ENCODE measurements around the gene AZIN2.
A peak's percentile ranks its signal among the peaks of the same experiment; 100 is the strongest.
"Not testable (repeated sequence)": the region's sequence is repeated elsewhere in the genome, so short reads cannot be mapped to it uniquely, and the experiment has no call there.

Gene AZIN2

DNA sequence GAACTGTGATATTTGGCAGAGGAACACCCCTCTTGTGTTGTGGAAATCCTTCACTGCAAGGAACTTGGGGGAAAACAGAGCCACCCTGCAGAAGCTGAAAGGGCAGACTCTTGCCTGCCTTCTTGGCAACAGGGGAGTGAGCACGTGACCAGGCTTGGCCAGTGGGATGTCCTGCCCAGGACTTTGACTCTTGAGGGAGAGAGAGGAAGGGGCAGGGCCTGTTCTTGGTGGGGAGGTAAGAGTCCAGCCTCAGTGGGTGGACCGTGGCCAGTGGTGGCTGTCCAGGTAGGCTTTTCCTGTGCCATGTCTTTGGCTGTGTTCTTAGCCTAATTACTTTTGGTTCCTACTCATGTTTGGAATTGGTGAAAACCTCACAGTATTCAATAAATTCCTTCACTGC lies 35.7 kb upstream of the AZIN2 start:
- H3K27ac ChIP-seq (ENCODE audit: low read length): no peak overlapping the region
- H3K9me3 ChIP-seq (ENCODE audit: control insufficient read depth in 2 of 2, low read length in 2 of 2): no peaks in the 10 kb centered on the region
- no peaks in the 10 kb centered on the region for H3K4me1 ChIP-seq (ENCODE audit: control insufficient read depth, insufficient read depth, low read length)
- H3K36me3 ChIP-seq (ENCODE audit: control insufficient read depth in 2 of 2, insufficient read depth in 2 of 2, low read length in 2 of 2): no peaks in the 10 kb centered on the region
- peaks cover 0 to 2% of the 10 kb centered on the region in 2 donors for H3K27me3 ChIP-seq (ENCODE audit: control insufficient read depth in 1 of 2, insufficient read depth in 2 of 2, low read length in 2 of 2)
- no peak overlapping the region for H3K4me3 ChIP-seq (ENCODE audit: low read length in 2 of 2)
- no peak overlapping the region for H3K9ac ChIP-seq (ENCODE audit: low read length in 2 of 2)

DNA sequence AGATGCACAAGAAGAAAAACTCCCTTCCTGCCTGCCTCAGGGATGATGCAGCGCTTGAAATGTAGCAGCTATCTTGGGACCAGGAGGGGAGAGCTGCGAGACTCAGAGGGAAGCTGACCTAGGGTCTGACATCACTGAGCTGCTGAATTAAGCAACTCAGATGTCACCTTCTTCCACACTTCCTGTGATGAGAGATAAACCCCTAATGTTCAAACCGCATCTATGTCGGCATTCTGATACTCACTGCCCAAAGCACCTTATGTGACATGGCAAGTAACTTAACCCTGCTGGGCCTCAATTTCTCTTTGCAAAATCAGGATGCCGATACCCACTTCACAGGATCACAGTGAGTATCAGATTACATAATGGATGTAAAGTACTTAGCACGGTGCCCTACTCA lies 35.1 kb upstream of the AZIN2 start:
- H3K4me1 ChIP-seq (ENCODE audit: control insufficient read depth, insufficient read depth, low read length): no peaks in the 10 kb centered on the region
- no peaks in the 10 kb centered on the region for H3K9me3 ChIP-seq (ENCODE audit: control insufficient read depth in 2 of 2, low read length in 2 of 2)
- H3K27ac ChIP-seq (ENCODE audit: low read length): no peak overlapping the region
- H3K27me3 ChIP-seq (ENCODE audit: control insufficient read depth in 1 of 2, insufficient read depth in 2 of 2, low read length in 2 of 2): peaks cover 0 to 2% of the 10 kb centered on the region in 2 donors
- no peak overlapping the region for H3K9ac ChIP-seq (ENCODE audit: low read length in 2 of 2)
- H3K4me3 ChIP-seq (ENCODE audit: low read length in 2 of 2): no peak overlapping the region
- no peaks in the 10 kb centered on the region for H3K36me3 ChIP-seq (ENCODE audit: control insufficient read depth in 2 of 2, insufficient read depth in 2 of 2, low read length in 2 of 2)

DNA sequence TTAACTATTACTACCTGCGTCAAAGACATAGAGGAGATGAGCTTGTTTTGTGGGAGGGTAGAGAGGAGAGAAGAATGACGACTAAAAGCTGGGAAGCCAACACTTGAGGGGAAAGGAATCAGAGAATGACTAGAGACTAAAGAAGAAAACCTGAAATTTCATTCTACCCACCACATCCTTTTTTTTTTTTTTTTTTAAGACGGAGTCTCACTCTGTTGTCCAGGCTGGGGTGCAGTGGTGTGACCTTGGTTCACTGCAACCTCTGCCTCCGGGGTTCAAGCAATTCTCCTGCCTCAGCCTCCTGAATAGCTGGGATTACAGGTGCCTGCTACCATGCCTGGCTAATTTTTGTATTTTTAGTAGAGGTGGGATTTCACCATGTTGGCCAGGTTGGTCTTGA lies 34.7 kb upstream of the AZIN2 start:
- not testable (repeated sequence) for H3K4me1 ChIP-seq (ENCODE audit: control insufficient read depth, insufficient read depth, low read length); H3K9ac ChIP-seq (ENCODE audit: low read length in 2 of 2); H3K27ac ChIP-seq (ENCODE audit: low read length); H3K36me3 ChIP-seq (ENCODE audit: control insufficient read depth in 2 of 2, insufficient read depth in 2 of 2, low read length in 2 of 2); H3K27me3 ChIP-seq (ENCODE audit: control insufficient read depth in 1 of 2, insufficient read depth in 2 of 2, low read length in 2 of 2); H3K4me3 ChIP-seq (ENCODE audit: low read length in 2 of 2); H3K9me3 ChIP-seq (ENCODE audit: control insufficient read depth in 2 of 2, low read length in 2 of 2)

DNA sequence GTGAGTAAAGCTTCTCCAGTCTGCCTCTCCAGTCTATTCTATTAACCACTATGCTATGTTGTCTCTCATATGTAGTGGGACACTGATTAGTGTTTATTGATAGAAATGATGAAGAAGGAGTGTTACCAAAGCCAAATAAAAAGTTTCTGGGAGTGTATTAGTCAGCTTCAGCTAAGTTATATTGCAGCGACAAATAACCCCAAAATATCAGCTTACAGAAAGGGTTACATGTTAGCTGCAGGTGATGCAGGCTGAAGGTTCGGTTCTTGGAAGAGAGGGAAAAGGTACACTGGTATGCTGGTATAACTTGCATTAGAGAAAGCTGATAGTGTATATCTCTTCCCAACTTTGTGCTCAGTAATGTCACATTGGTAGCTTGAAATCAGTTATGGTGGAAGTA lies 33.7 kb upstream of the AZIN2 start:
- Histone ChIP-seq H3K36me3 (ENCODE audit: control insufficient read depth in 2 of 2, insufficient read depth in 2 of 2, low read length in 2 of 2) (no peaks in the 10 kb centered on the region), H3K27ac (ENCODE audit: low read length) (no peak overlapping the region), H3K9ac (ENCODE audit: low read length in 2 of 2) (no peak overlapping the region), H3K4me3 (ENCODE audit: low read length in 2 of 2) (no peak overlapping the region), H3K4me1 (ENCODE audit: control insufficient read depth, insufficient read depth, low read length) (no peaks in the 10 kb centered on the region), H3K9me3 (ENCODE audit: control insufficient read depth in 2 of 2, low read length in 2 of 2) (no peaks in the 10 kb centered on the region), H3K27me3 (ENCODE audit: control insufficient read depth in 1 of 2, insufficient read depth in 2 of 2, low read length in 2 of 2) (peaks cover 0 to 2% of the 10 kb centered on the region in 2 donors)

DNA sequence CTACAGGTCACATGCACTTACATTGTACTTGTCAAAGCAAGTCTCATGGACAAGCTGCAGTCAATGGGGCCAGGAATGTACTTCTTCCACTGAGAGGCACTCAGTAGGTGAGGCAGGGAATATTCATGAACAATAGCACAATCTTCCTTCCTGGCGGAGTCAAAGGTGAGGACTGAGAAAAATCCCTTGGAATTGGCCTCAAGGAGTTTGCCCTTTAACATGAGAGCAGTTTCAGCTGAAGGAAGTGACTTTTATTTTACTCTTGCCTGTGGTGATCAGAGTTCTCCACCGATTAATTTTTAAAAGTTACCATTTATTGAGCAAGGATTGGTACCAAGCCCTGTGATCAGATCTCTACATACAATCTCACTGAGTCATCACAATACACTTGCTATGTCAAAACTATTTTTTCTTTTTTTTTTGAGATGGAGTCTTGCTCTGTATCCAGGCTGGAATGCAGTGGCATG lies 33.1 kb upstream of the AZIN2 start:
- H3K27me3 ChIP-seq (ENCODE audit: control insufficient read depth in 1 of 2, insufficient read depth in 2 of 2, low read length in 2 of 2): peaks cover 0 to 2% of the 10 kb centered on the region in 2 donors
- no peak overlapping the region for H3K9ac ChIP-seq (ENCODE audit: low read length in 2 of 2)
- no peaks in the 10 kb centered on the region for H3K36me3 ChIP-seq (ENCODE audit: control insufficient read depth in 2 of 2, insufficient read depth in 2 of 2, low read length in 2 of 2)
- H3K9me3 ChIP-seq (ENCODE audit: control insufficient read depth in 2 of 2, low read length in 2 of 2): no peaks in the 10 kb centered on the region
- no peak overlapping the region for H3K27ac ChIP-seq (ENCODE audit: low read length)
- no peaks in the 10 kb centered on the region for H3K4me1 ChIP-seq (ENCODE audit: control insufficient read depth, insufficient read depth, low read length)
- no peak overlapping the region for H3K4me3 ChIP-seq (ENCODE audit: low read length in 2 of 2)

DNA sequence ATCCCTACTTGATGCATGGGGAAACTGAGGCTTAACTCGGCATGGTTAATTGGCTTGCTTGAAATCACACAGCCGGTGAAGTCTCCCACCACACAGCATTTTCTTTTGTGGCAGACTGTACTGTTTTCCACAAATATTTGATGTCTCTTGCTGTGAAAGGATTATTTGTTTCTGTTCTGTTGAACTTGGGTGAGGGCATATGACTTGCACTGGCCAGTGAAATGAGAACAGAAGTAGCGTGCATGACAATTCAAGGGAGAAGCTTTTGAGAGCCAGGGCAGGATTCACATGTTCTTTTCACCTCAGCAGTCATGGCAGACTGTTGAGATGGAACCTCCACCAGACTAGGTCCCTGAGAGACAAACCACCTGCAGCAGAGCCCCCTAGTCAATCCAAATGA lies 32.5 kb upstream of the AZIN2 start:
- Histone ChIP-seq H3K27ac (ENCODE audit: low read length) (no peak overlapping the region), H3K9me3 (ENCODE audit: control insufficient read depth in 2 of 2, low read length in 2 of 2) (no peaks in the 10 kb centered on the region), H3K9ac (ENCODE audit: low read length in 2 of 2) (no peak overlapping the region), H3K4me3 (ENCODE audit: low read length in 2 of 2) (no peak overlapping the region), H3K27me3 (ENCODE audit: control insufficient read depth in 1 of 2, insufficient read depth in 2 of 2, low read length in 2 of 2) (peaks cover 0 to 2% of the 10 kb centered on the region in 2 donors), H3K4me1 (ENCODE audit: control insufficient read depth, insufficient read depth, low read length) (no peaks in the 10 kb centered on the region), H3K36me3 (ENCODE audit: control insufficient read depth in 2 of 2, insufficient read depth in 2 of 2, low read length in 2 of 2) (no peaks in the 10 kb centered on the region)

DNA sequence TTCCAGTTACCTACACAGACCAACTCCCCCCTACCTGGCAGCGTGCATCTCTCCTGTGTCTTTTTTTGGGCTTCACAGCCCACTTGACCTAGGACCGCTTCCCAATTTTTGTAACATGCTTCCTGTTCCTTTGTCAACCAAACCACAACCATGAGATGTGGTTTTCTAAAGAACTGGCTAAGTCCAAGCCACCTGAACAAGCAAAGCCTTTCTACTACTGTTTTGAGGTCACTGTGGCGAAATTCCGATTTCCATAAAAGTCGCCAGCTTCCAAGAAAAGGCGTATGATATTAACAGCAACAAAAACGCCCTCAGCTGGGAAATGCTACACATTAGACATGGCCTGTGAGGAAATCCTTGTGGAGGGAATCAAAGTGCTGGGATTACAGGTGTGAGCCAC lies 31.6 kb upstream of the AZIN2 start:
- H3K27ac ChIP-seq (ENCODE audit: low read length): no peak overlapping the region

DNA sequence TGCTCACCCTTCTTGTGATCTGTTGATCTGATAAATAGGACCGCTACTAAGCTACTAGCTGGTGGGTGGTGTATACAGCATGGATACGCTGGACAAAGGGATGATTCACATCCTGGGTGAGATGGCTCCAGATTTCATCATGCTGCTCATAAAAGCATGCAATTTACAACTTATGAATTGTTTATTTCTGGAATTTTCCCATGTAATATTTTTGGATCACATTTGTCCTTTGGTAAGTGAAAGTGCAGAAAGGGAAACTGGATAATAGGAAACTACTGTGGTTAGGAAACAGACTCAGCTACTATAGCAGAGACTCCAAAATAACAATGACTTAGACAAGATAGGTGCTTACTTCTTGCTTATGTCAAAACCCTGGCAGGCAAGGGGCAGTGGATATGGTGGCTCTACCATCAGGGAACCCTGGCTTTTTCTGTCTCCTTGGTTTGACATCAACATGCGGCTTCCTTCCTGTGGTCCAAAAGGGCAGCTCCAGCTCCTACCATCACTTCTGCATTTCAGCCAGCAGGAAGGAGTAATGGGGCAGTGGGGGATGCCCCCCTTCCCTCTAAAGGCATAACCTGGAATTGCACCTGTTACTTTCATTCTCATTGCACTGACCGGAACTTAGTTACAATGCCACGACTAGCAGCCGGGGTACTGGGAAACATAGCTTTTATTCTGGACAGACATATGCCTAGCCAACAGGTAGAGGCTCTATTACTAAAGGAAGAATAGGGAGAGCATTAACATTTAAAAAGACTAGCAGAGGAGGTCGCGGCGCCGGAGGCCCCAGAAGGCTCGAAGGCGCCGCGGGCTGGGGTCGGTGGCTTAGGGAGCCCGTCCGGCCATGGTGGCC lies 30.5 kb upstream of the AZIN2 start:
- H3K27ac ChIP-seq (ENCODE audit: low read length): no peak overlapping the region
- H3K9ac ChIP-seq (ENCODE audit: low read length in 2 of 2): no peak overlapping the region
- H3K9me3 ChIP-seq (ENCODE audit: control insufficient read depth in 2 of 2, low read length in 2 of 2): no peaks in the 10 kb centered on the region
- peaks cover 3% of the 10 kb centered on the region for H3K4me1 ChIP-seq (ENCODE audit: control insufficient read depth, insufficient read depth, low read length)
- H3K27me3 ChIP-seq (ENCODE audit: control insufficient read depth in 1 of 2, insufficient read depth in 2 of 2, low read length in 2 of 2): peaks cover 0 to 2% of the 10 kb centered on the region in 2 donors
- H3K4me3 ChIP-seq (ENCODE audit: low read length in 2 of 2): peak overlapping the region in 1 of 2 donors; percentile 3
- H3K36me3 ChIP-seq (ENCODE audit: control insufficient read depth in 2 of 2, insufficient read depth in 2 of 2, low read length in 2 of 2): no peaks in the 10 kb centered on the region

More for the DNA sequence above, 31.6 kb upstream of the AZIN2 start:
- Histone ChIP-seq H3K4me3 (ENCODE audit: low read length in 2 of 2) (no peak overlapping the region), H3K9ac (ENCODE audit: low read length in 2 of 2) (no peak overlapping the region), H3K9me3 (ENCODE audit: control insufficient read depth in 2 of 2, low read length in 2 of 2) (no peaks in the 10 kb centered on the region), H3K4me1 (ENCODE audit: control insufficient read depth, insufficient read depth, low read length) (no peaks in the 10 kb centered on the region), H3K36me3 (ENCODE audit: control insufficient read depth in 2 of 2, insufficient read depth in 2 of 2, low read length in 2 of 2) (no peaks in the 10 kb centered on the region), H3K27me3 (ENCODE audit: control insufficient read depth in 1 of 2, insufficient read depth in 2 of 2, low read length in 2 of 2) (peaks cover 0 to 2% of the 10 kb centered on the region in 2 donors)

DNA sequence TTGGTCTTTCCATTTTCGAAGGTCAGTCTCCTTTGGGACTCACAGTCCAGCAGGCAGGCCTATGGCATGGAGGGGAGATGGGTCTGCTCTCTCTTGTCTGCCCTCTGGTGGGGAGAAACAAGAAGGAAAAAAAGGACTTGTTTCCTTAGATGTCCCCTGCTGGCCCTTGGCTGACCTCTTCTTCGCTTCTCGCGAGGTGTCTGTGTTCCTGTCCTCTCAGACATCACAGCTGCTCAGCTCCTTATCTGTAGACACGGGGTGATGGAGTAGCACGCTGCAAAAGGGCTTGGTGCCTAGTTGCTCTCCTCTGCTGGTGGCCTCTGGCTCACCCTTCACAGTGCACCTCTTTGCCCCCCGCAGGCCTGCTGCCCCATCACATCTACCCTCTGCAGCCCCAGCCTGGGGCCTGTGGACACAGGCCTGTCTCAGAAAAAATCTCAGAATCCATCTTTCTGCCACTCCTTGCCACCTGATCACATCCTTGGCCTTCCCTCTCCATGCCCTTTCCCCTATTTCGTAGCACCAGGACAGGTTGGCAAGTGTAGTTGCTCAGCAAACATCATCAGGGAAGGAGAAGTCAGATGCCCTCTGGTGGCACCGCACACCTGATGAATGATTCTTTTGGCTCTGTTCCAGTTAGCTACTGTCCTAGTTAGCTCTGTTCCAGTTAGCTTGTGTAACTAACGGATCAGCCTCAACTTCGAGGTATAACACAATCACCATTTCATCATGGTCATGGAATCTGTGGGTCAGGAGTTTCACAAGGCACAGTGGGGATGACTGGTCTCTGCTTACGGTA lies 25.5 kb upstream of the AZIN2 start:
- H3K9ac ChIP-seq (ENCODE audit: low read length in 2 of 2): no peak overlapping the region

DNA sequence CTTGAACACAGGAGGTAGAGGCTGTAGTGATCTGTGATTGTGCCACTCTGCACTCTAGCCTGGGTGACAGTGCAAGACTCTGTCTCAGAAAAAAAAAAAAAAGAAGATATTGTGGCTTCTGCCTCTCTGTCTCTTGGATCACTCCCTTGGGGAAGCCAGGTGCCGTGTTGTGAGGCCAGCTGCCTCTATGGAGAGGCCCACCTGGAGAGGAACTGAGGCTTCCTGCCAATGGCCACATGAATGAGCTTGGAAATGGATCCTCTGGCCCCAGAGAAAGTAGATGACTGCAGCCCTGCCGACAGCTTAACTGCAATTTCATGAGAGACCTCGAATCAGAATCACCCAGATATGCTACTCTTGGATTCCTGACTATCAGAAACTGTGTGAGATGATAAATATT lies 24.5 kb upstream of the AZIN2 start:
- Histone ChIP-seq H3K4me1 (ENCODE audit: control insufficient read depth, insufficient read depth, low read length) (peaks cover 4% of the 10 kb centered on the region), H3K9ac (ENCODE audit: low read length in 2 of 2) (no peak overlapping the region), H3K36me3 (ENCODE audit: control insufficient read depth in 2 of 2, insufficient read depth in 2 of 2, low read length in 2 of 2) (no peaks in the 10 kb centered on the region), H3K27me3 (ENCODE audit: control insufficient read depth in 1 of 2, insufficient read depth in 2 of 2, low read length in 2 of 2) (no peaks in the 10 kb centered on the region), H3K27ac (ENCODE audit: low read length) (no peak overlapping the region), H3K4me3 (ENCODE audit: low read length in 2 of 2) (no peak overlapping the region), H3K9me3 (ENCODE audit: control insufficient read depth in 2 of 2, low read length in 2 of 2) (no peaks in the 10 kb centered on the region)

More for the DNA sequence above, 25.5 kb upstream of the AZIN2 start:
- Histone ChIP-seq H3K9me3 (ENCODE audit: control insufficient read depth in 2 of 2, low read length in 2 of 2) (no peaks in the 10 kb centered on the region), H3K27me3 (ENCODE audit: control insufficient read depth in 1 of 2, insufficient read depth in 2 of 2, low read length in 2 of 2) (no peaks in the 10 kb centered on the region), H3K27ac (ENCODE audit: low read length) (no peak overlapping the region), H3K36me3 (ENCODE audit: control insufficient read depth in 2 of 2, insufficient read depth in 2 of 2, low read length in 2 of 2) (no peaks in the 10 kb centered on the region), H3K4me1 (ENCODE audit: control insufficient read depth, insufficient read depth, low read length) (peaks cover 4% of the 10 kb centered on the region), H3K4me3 (ENCODE audit: low read length in 2 of 2) (no peak overlapping the region)
